GM21619 (cell line): ENCODE data around the gene G0S2.
"Not testable (repeated sequence)": the region's sequence is repeated elsewhere in the genome, so short reads cannot be mapped to it uniquely, and the experiment has no call there.

ENCODE experiments used
- ATAC-seq: cut with Tn5 transposase; IDR thresholded peaks from one replicate; pipeline ENCODE4 v1.9.1; 2021; ENCODE audit not compliant: unreplicated experiment

G0S2 gene

DNA sequence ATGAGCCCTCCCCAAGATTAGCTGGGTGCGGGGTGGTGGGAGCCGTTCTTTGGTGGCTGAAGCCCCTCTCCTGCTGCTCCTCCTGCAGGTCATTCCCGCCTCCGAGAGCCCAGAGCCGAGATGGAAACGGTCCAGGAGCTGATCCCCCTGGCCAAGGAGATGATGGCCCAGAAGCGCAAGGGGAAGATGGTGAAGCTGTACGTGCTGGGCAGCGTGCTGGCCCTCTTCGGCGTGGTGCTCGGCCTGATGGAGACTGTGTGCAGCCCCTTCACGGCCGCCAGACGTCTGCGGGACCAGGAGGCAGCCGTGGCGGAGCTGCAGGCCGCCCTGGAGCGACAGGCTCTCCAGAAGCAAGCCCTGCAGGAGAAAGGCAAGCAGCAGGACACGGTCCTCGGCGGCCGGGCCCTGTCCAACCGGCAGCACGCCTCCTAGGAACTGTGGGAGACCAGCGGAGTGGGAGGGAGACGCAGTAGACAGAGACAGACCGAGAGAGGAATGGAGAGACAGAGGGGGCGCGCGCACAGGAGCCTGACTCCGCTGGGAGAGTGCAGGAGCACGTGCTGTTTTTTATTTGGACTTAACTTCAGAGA lies 448 bp downstream of the G0S2 start:
- no peak for ATAC-seq

DNA sequence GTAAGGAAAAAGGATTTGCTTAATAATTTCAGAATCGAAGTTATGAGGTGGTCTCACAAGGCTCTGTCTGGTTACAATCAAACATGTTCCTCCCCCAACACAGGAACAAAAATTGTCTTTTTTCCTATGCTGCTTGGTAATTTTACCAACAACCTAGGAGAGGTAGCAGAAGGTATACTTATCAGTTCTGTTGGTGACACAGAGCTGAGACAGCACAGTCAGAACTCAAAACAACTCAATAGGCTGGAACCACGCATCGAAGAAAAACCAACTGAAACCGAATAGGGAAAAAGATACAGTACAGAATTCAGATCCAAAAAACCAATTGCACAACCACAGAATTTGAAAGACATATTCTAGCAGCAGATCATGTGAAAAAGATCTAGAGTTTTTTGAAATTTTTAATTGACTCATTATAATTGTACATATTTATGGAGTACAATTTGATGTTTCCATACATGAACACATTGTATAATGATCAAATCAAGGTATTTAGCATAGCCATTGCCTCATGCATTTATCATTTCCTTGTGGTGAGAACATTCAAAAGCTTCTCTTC lies 3.8 kb downstream of the G0S2 start:
- ATAC-seq = no peak

DNA sequence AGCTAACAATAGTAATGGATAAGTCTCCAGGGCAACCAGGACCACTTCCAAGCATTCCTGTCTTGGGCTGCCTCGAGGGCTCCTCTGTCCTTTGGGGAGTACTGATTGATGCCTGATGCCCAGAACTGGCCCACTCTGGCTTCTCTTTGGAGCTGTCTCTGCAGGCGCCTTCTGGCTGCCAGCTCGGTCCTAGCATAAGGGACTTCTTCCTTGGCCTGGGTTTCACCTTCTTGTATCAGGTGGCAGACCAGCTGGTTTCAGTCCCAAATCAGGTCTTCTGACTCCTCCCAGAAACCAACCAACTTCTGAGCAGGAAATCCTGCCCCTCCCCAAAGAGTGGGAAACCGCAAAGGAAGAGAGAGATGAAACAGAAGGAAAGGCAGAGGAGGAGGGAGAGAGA lies 10.6 kb downstream of the G0S2 start:
- ATAC-seq = peak; percentile 74

DNA sequence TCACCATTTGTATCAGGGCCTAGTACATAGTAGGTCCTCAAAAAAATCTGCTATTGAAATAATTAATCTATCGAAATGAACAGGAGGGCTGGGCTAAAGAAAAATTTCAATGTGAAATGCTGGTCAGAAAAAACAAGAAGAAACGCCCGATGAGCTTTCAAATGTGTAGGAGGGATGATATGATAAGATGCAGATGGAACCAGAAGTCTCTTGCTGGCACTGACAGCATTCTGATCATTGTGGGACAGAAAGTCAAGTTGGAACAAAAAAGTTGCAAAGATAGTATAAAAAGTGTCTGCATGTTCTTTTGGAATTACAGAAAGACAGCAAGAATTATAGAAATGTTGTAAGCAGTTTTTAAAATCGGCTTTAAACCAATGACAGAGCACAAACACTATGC lies 11.1 kb downstream of the G0S2 start:
- ATAC-seq = no peak

DNA sequence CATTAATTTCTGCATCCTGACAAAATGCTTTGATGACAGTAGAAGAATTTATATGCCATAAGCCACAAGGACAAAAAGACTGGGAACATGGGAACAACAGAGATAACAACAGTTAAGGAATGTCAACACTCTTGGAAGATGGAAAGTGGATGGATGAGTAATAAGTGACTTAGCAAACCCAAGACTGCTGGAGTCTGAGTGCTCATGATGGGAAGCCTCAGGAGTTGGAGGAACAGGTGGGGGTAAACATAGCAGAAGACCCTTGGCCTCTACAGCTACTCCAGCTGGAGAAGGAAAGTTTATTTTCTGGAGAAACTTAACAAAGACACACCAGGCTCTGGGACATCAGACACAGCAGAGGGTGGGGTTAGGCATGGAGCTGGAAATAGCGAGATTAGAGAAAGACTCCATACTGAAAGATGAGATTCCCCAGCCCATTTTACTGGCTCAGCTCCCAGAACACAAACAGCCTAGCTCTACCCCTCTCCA lies 13.6 kb downstream of the G0S2 start:
- no peak for ATAC-seq

DNA sequence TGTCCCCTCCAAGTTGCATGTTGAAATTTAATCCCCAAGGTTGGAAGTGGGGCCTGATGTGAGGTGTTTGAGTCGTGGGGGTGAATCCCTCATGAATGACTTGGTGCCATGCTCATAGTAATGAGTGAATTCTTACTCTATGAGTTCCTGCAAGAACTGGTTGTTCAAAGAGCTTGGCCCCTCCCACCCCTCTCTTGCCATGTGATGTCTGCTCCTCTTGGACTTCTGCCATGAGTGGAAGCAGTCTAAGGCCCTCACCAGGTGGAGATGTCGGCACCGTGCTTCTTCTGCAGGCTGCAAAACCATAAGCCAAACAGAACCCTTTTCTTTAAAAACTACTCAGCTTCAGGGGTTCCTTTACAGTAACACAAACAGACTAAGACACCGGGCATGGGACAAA lies 14.3 kb downstream of the G0S2 start:
- ATAC-seq = no peak

DNA sequence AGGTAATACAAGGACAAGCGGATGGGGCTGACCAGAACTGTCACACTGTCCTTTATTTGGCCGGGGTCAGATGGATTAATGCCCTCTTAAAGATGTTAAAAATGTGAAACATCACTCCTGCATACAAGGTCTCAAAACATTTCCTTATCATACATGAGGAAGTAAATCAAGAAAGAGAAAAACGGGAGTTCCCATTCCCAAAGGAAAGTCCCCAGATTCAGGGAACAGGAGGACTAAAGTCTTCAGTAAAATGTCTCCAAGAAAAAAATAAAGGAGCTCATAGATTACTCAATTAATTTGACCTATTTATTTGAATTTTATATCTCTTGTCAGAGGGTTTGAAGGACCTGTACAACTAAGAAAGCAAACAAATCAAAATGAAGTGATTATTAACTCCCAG lies 16.0 kb downstream of the G0S2 start:
- no peak for ATAC-seq

DNA sequence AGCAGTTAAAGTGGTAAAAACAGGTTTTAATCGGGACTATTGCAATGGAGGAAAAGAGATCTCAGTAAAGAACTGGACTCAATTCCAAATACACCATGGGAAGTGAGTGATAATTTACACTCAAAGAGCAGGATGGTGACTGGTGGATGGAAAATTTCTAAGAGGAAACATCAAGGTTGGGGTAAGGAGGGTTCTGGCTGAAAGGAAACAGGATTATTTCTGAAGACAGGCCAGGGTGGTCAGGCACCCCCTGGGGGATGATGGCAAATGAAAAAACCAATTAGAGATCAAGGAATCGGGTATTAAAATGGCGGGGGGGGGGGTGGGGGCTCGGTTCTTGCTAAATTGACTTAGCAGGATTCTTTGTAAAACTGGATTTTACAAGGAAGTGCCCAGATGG lies 17.1 kb downstream of the G0S2 start:
- ATAC-seq = no peak

DNA sequence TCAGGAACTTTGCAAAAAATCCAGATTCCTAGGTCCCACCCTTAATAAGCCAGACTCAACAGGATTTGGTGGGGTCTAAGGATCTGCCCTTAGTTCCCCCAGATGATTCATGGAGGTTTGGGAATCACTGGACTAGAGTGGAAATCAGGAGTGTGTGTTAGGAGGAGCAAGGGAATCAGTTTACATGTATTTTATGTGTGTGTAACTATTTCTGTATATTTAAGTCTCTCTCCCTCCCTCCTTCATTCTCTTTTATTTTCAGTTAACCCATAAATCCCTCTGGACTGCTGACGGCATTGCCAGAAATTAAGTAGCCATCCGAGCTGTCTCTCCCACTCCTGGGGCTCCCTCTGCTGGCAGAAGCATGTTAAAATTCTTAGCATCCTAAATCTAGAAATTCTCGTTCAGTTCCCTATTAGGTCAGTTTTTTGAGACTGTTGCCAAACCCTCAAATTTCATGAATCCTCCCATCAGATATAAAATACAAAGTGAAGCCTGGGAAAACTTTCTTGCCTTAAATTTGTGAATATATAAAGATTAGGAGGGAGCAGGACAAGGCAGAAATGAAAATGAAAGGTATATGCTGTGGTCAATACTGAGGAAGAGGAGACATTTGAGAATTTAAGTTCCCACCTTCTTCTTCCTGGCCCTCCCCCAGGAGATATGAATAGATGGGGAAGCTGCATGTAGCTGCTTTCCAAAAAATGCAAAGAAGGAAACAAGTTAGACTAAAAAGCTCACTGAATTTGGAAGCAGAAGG lies 17.7 kb downstream of the G0S2 start:
- peak; percentile 80 for ATAC-seq

DNA sequence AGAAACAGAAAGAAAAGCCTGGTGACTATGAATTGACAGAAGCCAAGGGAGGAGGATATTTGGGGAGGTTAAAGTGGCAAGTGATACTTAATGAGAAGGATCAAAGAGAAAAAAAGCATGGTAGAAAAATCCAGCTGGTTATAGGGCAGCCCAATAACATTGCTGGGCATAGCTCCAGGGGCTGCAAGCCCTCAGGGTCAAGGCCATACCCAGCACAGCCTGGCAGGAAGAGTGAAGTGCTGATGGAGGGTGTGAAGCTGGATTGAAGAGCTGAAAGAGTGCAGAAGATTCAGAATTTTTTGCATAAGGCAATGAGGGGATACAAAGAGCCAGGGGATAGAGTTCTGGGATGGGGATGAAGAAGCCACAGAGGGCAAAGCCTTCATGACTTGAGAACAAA lies 21.5 kb downstream of the G0S2 start:
- no peak for ATAC-seq

DNA sequence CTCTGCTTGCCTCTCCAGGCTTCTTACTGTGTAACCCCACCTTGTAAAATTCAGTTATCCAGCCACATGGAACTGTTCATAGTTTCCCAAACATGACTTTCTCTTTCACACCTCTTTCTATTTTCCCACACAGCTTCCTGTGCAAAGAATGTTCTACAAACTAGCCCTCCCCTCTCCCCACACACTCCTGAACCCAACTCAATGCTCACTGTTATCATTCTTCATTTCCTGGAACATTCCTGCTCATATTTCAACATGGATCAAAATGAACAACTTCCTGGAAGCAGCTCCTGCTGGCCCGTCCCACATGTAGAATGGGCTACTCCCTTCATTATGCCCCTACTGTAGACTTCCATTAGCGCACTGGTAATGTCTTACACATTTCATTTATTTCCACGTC lies 21.9 kb downstream of the G0S2 start:
- no peak for ATAC-seq

DNA sequence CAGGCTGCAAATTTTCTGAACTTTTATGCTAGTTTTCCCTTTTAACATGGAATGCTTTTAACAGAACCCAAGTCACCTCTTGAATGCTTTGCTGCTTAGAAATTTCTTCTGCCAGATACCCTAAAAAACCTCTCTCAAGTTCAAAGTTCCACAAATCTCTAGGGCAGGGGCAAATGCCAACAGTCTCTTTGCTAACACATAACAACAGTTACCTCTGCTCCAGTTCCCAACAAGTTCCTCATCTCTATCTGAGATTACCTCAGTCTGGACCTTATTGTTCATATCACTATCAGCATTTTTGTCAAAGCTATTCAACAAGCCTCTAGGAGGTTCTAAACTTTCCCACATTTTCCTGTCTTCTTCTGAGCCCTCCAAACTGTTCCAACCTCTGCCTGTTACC lies 25.5 kb downstream of the G0S2 start:
- ATAC-seq = not testable (repeated sequence)

DNA sequence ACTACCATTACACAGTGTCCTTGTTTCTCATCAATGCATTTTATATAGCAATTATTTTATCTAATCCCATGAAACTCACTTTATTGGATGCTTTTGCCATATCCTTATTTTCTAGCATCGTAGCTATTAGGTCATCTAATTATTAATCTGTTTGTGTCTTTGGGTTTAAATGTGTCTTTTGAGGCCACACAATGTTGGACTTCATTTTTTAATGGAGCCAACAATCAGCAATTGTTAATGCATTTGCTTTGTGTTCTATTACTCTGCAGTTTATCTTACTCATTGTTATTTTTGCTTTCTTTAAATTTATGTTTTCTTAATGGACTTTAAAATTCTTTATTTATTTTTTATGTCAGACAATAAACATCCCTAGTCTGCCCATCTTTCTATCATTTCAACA lies 27.6 kb downstream of the G0S2 start:
- ATAC-seq = no peak

DNA sequence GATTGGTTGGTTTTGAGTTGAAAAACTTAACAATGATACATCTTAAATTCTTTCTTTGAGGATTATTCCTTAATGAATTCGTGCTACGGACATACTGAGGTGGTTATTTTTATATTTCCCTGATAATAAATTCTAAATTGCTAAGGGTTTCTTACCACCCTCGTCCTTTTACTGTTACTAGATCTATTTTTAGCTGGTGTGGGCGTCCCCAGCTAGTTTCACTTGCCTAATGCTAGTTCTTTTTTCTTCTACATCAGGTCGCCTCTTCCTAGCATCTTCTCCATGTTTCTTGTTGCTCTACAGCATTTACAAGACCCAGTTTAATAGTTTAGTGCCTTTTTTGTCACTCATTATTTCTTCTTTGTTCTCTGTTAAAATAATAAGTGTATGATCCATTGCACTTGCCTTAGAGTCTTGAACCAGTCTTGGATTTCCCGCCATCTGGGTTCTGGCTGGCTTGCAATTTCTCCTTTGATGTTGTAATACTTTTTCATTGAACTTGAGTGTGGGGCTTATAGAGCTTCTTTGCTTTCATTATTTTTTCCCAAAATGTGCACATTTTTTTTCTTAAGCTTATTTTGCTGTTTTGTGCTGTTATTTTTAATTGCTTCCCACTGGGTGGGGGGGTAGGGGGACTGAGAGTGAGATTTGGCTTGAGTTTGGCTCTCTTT lies 28.8 kb downstream of the G0S2 start:
- no peak for ATAC-seq

DNA sequence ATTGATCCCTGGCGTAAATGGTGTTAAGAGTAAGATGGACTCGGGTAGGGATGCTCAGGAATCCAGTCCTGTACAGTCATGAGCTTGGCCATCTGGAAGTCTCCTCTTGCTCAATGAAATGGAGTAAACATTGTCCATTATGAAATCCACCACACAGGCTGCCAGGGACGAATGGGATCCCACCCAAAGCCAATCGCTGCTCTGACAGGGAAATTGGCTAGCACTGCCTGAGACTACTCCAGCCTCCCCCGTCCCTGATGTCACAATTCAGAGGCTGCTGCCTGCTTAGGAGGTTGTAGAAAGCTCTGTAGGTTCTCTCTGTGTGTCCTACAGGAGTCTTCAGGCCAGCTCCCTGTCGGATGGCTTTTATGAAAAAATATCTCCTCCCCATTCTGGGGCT lies 29.4 kb downstream of the G0S2 start, which contains the start of gene HSD11B1:
Gene HSD11B1 (plus strand): TSS at position 263 of the 400 bp plus-strand sequence. CDS start 97 bp downstream, at position 360.
- ATAC-seq = no peak

DNA sequence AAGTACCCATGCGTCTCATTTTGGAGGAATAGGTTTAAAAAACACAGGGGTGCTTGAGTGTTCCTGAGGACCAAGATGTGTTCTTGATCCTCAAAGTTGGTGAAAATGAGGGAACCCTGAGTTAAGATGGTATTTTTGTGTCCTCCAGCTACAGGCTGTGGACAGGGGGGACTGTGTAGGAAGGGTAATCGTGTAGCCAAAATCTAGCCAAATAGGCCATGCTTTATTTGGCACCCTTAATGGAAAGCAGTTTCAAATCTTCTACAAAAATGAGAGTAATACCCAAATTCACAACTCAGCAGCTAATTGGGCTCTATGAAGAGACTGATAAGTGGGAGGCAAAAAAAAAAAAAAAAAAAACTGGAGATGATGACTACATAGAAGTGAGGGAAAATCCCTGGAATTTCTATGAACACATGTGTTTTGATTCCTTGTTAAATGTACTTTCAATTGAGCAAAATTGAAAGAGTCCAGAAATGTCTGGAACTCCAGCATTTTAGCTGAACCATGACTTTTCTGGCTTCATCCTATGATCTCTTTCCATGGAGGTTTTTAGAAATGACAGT lies 29.9 kb downstream of the G0S2 start:
- ATAC-seq = no peak

DNA sequence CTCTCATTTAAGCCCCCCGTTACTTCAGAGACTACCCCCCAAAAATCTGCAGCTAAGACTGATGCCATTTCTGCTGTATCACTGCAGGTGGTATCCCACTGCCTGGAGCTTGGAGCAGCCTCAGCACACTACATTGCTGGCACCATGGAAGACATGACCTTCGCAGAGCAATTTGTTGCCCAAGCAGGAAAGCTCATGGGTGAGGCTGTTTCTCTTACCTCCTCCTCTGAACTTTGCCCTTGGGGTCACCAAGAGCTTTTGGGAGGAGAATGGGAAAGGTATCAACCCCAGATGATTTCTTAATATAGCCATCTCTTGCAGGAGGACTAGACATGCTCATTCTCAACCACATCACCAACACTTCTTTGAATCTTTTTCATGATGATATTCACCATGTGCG lies 31.4 kb downstream of the G0S2 start:
- ATAC-seq = no peak

DNA sequence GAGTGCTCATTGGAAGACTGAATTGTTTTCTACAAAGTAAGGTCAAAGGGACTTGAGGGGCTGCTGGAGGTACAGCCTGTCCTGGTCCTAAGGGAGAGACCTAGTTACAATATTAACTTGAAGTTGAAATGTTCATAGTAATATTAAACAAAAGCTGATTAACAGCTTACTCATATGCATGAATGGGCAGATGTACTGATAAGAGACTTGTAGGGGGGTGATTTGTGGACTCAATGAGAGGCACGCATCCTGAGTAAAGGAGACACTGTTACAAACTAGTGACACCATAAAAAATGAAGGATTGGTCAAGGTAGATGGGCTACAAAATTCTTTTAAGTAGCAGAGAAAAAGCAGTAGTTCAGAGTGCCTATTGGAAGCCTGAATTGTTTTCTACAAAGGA lies 32.1 kb downstream of the G0S2 start:
- ATAC-seq = no peak

DNA sequence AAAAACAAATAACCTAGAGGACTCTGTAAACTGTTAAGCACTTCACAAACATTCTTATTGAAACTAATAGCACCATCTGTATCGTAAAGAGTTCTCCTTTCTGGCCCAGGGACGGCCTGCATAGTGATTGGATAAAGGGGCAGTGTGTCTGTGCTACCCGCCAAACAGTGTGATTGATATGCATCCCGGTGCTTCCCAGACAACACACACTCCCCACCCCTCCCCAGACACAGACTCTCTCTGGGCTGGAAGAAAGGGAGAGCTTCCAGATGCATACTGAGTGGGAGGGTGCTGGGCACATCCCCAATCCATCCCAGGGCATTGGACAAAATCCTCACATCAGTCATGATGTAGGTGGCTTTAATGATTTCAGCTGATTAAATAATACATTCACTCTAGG lies 33.1 kb downstream of the G0S2 start:
- ATAC-seq = no peak

DNA sequence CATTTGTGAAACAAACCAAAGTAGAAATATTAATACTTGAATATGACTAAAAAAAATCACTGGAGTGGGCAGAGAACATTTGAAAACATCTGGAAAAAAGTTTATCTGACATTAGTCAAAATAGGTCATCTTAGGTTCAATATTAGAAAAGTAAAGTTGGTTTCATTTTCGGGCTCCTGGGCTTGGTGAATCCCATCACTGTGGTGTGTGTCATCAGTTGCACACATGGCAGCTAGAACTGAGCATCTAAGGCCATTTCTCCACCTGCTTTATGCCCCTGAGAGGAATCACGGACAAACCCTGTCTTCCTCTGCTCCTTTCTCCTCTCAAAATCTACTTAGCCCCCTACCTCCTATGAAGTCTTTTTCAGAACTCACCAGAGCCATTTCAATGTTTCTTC lies 34.9 kb downstream of the G0S2 start:
- peak; percentile 73 for ATAC-seq

DNA sequence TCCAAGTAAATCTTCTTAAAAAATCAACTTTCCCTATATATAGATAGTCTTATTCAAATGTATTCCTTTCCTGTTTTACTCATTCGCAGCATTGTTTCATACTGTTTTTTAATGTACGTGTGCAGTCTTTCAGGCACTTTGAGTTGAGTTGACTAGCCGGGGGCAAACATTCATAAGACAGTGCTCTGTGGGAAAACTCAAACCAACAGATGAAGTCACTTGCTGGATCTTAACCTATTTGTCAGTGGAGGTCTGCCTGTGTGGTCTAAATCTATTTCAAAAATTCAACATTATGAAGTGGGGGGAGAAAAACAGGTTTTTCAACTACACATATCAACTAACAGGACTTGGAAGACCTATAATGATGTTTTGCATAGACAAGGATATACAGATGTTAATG lies 35.6 kb downstream of the G0S2 start:
- no peak for ATAC-seq

DNA sequence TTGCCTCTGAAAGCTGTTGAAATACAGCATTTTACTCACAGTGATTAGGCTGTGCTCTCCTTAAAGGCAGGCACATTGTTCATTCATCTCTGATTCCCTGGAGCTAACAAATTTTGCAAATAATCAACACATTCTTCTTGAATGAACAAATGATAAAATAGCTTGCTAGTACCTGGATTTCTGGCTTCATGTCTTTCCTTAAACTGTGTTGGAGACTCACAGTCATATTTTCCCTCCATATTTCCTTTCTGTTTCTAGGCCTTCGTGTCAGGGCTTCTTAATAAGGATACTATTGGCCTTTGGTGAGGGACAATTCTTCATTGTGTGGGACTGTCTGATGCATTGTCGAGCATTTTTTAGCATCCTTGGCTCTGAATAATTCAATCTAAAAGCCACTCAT lies 39.1 kb downstream of the G0S2 start:
- ATAC-seq = no peak
